ENCODE measurements around the gene KEAP1.

DNA sequence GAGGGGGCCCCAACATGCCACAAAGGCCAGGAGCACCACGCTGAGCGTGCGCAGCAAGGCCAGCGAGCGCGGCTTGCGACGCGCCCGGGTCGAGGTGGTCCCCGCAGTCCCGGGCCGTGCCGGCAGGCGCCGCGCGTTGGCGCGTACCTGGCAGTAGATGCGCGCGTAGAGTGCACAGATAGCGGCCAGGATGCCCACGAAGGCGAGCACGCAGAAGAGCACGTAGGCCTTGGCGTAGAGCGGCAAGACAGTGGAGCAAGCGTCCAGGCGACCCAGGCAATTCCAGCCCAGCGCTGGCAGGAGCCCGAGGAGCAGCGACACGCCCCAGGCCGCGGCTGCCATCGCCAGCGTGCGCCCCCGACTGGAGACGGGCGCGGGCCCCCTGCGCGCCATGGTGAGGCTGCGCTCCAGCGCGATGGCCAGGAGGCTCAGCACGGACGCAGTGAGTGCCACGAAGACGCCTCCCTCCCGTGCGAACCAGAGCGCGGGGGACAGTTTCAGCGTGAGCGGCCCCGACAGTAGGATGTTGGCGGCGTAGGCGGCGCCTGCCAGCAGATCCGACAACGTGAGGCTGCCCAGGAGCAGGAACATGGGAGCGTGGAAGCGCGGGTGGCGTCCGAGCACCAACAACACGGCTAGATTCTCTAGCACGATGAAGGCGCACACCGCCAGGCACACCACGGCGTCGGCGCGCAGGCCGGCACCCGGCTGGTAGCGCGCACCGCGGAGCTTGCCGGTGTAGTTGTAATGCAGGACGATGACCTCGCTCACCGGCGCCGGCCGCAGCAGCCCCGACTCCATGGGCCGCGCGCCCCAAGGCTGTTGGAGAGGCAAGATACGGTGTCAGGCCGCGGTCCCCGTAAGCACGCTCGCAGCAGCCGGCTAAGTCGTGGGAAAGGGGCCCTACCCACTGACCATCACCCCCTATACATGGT lies 11.3 kb upstream of the KEAP1 start:
- no peak for TF ChIP-seq POLR2A (IDR thresholded peaks at IDR 0.05)
- TF ChIP-seq, protein P1, sequence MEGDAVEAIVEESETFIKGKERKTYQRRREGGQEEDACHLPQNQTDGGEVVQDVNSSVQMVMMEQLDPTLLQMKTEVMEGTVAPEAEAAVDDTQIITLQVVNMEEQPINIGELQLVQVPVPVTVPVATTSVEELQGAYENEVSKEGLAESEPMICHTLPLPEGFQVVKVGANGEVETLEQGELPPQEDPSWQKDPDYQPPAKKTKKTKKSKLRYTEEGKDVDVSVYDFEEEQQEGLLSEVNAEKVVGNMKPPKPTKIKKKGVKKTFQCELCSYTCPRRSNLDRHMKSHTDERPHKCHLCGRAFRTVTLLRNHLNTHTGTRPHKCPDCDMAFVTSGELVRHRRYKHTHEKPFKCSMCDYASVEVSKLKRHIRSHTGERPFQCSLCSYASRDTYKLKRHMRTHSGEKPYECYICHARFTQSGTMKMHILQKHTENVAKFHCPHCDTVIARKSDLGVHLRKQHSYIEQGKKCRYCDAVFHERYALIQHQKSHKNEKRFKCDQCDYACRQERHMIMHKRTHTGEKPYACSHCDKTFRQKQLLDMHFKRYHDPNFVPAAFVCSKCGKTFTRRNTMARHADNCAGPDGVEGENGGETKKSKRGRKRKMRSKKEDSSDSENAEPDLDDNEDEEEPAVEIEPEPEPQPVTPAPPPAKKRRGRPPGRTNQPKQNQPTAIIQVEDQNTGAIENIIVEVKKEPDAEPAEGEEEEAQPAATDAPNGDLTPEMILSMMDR (IDR thresholded peaks at IDR 0.05): peak in 1 of 2 donors; percentile 4
- no peak for TF ChIP-seq EP300 (IDR thresholded peaks at IDR 0.05)
- TF ChIP-seq POLR2AphosphoS5 (IDR thresholded peaks at IDR 0.05): no peak

Data from suprapubic skin (tissue), 4 donors.